HUES64 (cell line): ENCODE measurements around the gene MCTP1.

Source experiments
- H3K27ac ChIP-seq: 2 replicates; pipeline ENCODE4 v1.7.0; 2013; ENCODE audit warnings: low read depth, low read length, inconsistent platforms
- H3K27me3 ChIP-seq: 2 replicates; pipeline ENCODE4 v1.6.1; 2013; ENCODE audit warnings: mild to moderate bottlenecking, low read length; ENCODE audit not compliant: insufficient read depth
- H3K36me3 ChIP-seq: 2 replicates; pipeline ENCODE4 v1.6.1; 2013; ENCODE audit warnings: mild to moderate bottlenecking, low read length; ENCODE audit not compliant: insufficient read depth
- H3K4me1 ChIP-seq: 2 replicates; pipeline ENCODE4 v1.6.1; 2013; ENCODE audit warnings: mild to moderate bottlenecking, low read length, moderate library complexity; ENCODE audit not compliant: insufficient read depth
- H3K4me3 ChIP-seq: 2 replicates; pipeline ENCODE4 v1.5.1; 2013; ENCODE audit warnings: mild to moderate bottlenecking, low read length, moderate library complexity
- H3K9ac ChIP-seq: 2 replicates; pipeline ENCODE4 v1.6.1; 2013; ENCODE audit warnings: mild to moderate bottlenecking, low read depth, low read length
- H3K9me3 ChIP-seq: 2 replicates; pipeline ENCODE4 v1.6.1; 2013; ENCODE audit warnings: low read depth, low read length; ENCODE audit not compliant: insufficient read depth
- WGBS: fragments of 150-250, 120-280 bp; methylation state at CpG from one replicate; pipeline ENCODE4 v1.1.7; 2013; ENCODE audit warnings: missing lambda C conversion rate; 5-methylcytosine and 5-hydroxymethylcytosine counted together

The MCTP1 gene

DNA sequence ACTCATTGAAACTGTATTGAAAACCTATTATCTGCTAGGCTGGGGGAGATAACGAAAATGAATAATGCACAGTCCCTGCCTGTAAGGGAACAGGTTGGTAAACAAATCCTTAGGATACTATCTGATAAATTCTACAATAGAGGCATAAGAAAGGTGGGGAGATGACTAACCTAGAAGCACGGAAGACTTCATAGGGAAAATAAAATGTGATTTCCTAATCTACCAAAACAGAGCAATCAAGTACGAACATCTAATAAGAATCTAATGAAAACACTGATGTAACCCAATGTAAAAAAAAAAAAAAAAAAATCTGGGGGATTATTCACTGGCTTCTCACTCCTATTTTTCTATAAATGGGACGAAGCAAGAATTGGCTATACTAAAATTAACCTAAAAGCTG lies 542.0 kb downstream of the MCTP1 start:
- H3K9ac ChIP-seq, result no peak overlapping the region
- 71% methylated on average over 1 of the region's 4 CpGs for WGBS
- no peaks in the 10 kb centered on the region for H3K36me3 ChIP-seq

DNA sequence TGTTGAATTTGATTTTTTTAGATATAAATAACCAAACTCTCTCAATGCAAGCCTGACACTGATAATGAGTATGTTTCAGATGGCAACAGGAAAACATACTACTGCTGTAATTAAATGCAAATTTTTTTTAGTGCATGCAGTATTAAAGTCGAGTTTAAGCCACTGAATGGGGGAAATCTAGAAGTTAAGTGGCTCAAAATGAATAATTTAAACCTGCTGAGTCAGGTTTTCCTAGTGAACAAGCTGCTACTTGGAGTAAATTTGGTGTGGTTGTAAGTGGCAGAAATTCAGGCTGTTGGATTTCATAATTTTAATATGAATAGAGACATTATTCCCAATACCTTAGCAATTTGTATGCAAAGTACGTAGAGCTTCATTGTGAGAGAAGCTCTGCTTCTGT lies 544.6 kb downstream of the MCTP1 start:
- H3K27me3 ChIP-seq, result no peaks in the 10 kb centered on the region
- WGBS, result 71% methylated on average over 2 of the region's 2 CpGs
- H3K9me3 ChIP-seq, result no peaks in the 10 kb centered on the region
- H3K9ac ChIP-seq, result no peak overlapping the region
- no peaks in the 10 kb centered on the region for H3K36me3 ChIP-seq
- H3K27ac ChIP-seq, result peak overlapping the region; percentile 32; the same call in 1 of the 2 replicates
- H3K4me1 ChIP-seq, result peaks cover 11% of the 10 kb centered on the region
- no peak overlapping the region for H3K4me3 ChIP-seq

More for the DNA sequence above, 542.0 kb downstream of the MCTP1 start:
- Histone ChIP-seq H3K4me3 (no peak overlapping the region), H3K27me3 (no peaks in the 10 kb centered on the region), H3K27ac (no peak overlapping the region), H3K4me1 (peaks cover 11% of the 10 kb centered on the region), H3K9me3 (no peaks in the 10 kb centered on the region)

GRCh38 chr5:94736498-94736897 lies 548.4 kb downstream of the MCTP1 start:
- Histone ChIP-seq H3K9me3 (no peaks in the 10 kb centered on the region), H3K4me3 (no peak overlapping the region), H3K27ac (no peak overlapping the region), H3K4me1 (peaks cover 8% of the 10 kb centered on the region), H3K36me3 (no peaks in the 10 kb centered on the region), H3K9ac (no peak overlapping the region), H3K27me3 (no peaks in the 10 kb centered on the region)
- WGBS, result 100% methylated on average over 1 of the region's 1 CpG

GRCh38 chr5:94731471-94731870 lies 553.4 kb downstream of the MCTP1 start:
- Histone ChIP-seq H3K9ac (no peak overlapping the region), H3K27me3 (no peaks in the 10 kb centered on the region)
- 78% methylated on average over 1 of the region's 1 CpG for WGBS

GRCh38 chr5:94725142-94725541 lies 559.8 kb downstream of the MCTP1 start:
- H3K4me1 ChIP-seq, result no peaks in the 10 kb centered on the region
- WGBS, result 100% methylated on average over 1 of the region's 1 CpG
- H3K27me3 ChIP-seq, result no peaks in the 10 kb centered on the region
- H3K9ac ChIP-seq, result peak overlapping the region; percentile 12; the same call in 1 of the 2 replicates
- H3K27ac ChIP-seq, result no peak overlapping the region; the same call in 1 of the 2 replicates
- H3K36me3 ChIP-seq, result no peaks in the 10 kb centered on the region
- no peak overlapping the region for H3K4me3 ChIP-seq
- no peaks in the 10 kb centered on the region for H3K9me3 ChIP-seq

More at GRCh38 chr5:94731471-94731870, 553.4 kb downstream of the MCTP1 start:
- no peaks in the 10 kb centered on the region for H3K36me3 ChIP-seq
- no peak overlapping the region for H3K4me3 ChIP-seq
- H3K4me1 ChIP-seq, result no peaks in the 10 kb centered on the region
- H3K9me3 ChIP-seq, result no peaks in the 10 kb centered on the region
- no peak overlapping the region for H3K27ac ChIP-seq

DNA sequence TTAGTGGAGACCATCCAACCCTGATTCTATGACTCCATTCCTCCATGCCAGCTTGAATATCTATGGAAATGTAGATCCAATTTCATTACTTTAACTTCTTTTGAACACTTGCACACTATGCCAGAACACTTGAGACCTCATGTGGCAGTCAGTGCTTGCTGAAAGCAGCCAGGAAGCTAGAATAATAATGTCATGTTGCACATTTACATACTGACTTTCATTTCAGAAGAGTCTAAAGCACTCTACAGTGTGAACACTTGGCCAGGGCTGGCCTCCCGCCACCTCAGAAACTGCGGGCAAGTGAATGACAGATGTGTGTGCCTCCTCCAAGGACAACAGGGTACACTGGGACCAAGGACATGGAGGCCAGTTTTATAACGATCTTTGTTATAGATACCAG lies 569.1 kb downstream of the MCTP1 start:
- Histone ChIP-seq H3K27me3 (no peaks in the 10 kb centered on the region), H3K4me1 (no peaks in the 10 kb centered on the region), H3K36me3 (peaks cover 27% of the 10 kb centered on the region), H3K27ac (no peak overlapping the region), H3K4me3 (no peak overlapping the region), H3K9me3 (no peaks in the 10 kb centered on the region), H3K9ac (no peak overlapping the region)
- 90% methylated on average over 3 of the region's 3 CpGs for WGBS

DNA sequence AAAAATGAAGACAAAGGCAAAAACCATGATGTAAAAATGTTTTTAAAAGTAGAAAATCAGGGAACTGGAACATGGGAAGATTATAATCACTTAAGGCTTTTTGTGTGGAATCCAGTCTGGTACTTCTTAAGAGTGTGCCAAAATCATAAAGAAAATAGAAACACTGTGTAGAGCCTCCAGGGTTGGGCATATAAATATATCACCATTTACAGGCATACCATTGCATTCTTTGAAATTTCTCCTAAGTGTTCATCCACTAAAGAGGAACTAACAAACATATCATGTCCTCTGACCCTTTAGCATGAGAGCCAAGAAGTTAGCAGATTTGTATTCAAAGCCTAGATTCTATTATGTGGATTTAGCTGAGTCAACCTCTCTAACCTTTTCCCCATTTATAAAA lies 573.1 kb downstream of the MCTP1 start:
- Histone ChIP-seq H3K4me3 (no peak overlapping the region), H3K9me3 (no peaks in the 10 kb centered on the region), H3K27ac (no peak overlapping the region), H3K36me3 (peaks cover 51% of the 10 kb centered on the region), H3K9ac (no peak overlapping the region), H3K27me3 (no peaks in the 10 kb centered on the region), H3K4me1 (peaks cover 4% of the 10 kb centered on the region; the same call in 1 of the 2 replicates)

- H3K9me3 ChIP-seq, result no peaks in the 10 kb centered on the region
- no CpG with 5 or more reads among the region's 1 CpG for WGBS
- H3K36me3 ChIP-seq, result peaks cover 47% of the 10 kb centered on the region
- H3K9ac ChIP-seq, result no peak overlapping the region
- H3K4me3 ChIP-seq, result no peak overlapping the region
- peaks cover 4% of the 10 kb centered on the region; the same call in 1 of the 2 replicates for H3K4me1 ChIP-seq
- no peaks in the 10 kb centered on the region for H3K27me3 ChIP-seq
- H3K27ac ChIP-seq, result no peak overlapping the region
Observed at GRCh38 chr5:94709277-94709676, 575.6 kb downstream of the MCTP1 start.

DNA sequence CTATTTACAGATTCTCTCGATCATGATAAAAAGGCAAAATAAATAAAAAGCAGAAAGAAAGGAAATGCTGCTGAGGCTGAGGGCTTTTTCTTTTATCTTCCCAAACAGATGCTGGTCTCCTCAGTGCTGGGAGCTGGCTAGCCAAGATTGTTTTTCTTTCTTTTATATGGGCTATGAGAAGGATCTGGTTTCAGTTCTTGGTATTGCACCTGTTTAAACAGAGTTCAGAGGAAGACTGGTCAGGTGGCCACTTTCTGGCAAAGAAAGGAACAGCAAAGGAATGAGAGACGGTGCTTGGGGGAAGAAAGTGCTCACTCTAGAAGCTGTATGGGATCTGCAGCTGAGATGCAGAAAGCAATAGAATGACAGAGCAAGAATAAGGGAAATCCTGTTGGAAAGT lies 577.5 kb downstream of the MCTP1 start:
- Histone ChIP-seq H3K9ac (no peak overlapping the region), H3K9me3 (no peaks in the 10 kb centered on the region), H3K27me3 (no peaks in the 10 kb centered on the region), H3K27ac (no peak overlapping the region), H3K4me3 (no peak overlapping the region), H3K36me3 (peaks cover 37% of the 10 kb centered on the region), H3K4me1 (peaks cover 4% of the 10 kb centered on the region; the same call in 1 of the 2 replicates)
- WGBS, result 43% methylated on average over 2 of the region's 2 CpGs

DNA sequence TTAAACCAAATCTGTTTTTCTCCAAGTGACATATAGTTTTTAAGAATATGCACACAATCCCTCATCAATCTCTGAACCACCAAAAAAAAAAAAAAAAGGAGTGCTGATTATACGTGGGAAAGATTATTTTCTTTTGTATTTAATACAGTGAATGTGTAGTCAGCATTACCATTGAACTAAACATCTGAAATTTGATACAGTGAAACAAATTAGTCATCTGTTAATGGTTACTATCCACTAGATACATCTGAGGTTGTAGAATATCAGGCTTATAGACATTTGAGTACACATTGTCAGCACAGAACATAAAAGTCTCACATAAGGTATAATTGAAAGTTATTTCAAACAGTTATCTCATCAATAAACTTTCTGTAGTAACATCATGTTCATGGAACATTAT lies 579.5 kb downstream of the MCTP1 start:
- H3K4me3 ChIP-seq, result no peak overlapping the region
- WGBS, result no CpG with 5 or more reads among the region's 1 CpG
- H3K27ac ChIP-seq, result no peak overlapping the region
- H3K27me3 ChIP-seq, result no peaks in the 10 kb centered on the region
- H3K36me3 ChIP-seq, result peaks cover 25% of the 10 kb centered on the region
- H3K4me1 ChIP-seq, result peaks cover 4% of the 10 kb centered on the region; the same call in 1 of the 2 replicates
- no peaks in the 10 kb centered on the region for H3K9me3 ChIP-seq
- no peak overlapping the region for H3K9ac ChIP-seq

GRCh38 chr5:94702729-94703128 lies 582.2 kb downstream of the MCTP1 start:
- Histone ChIP-seq H3K27me3 (no peaks in the 10 kb centered on the region), H3K9ac (no peak overlapping the region), H3K4me1 (peaks cover 4% of the 10 kb centered on the region; the same call in 1 of the 2 replicates), H3K4me3 (no peak overlapping the region), H3K9me3 (no peaks in the 10 kb centered on the region), H3K36me3 (0 out of 2 replicates have a peak, but pooled peaks cover 5% of the 10 kb centered on the region), H3K27ac (no peak overlapping the region)
- WGBS, result no CpG with 5 or more reads among the region's 1 CpG

DNA sequence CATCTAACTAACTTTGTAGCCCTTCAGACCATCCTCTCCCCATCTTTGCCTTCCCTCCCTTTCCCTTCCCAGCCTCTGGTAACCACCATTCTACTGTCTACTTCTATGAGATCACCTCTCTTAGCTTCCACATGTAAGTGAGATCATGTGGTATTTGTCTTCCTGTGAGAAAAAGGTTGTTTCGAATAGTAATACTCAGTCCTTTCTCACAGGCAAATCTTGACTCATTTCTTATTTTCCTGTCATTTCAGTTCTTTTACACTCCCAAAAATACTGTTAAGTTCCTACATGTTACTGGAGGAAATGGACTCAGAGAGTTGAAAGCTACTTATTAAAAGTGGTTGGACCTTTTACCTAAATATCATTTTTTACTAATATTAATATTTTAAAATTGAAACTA lies 584.3 kb downstream of the MCTP1 start:
- Histone ChIP-seq H3K36me3 (peaks cover 16% of the 10 kb centered on the region; the same call in 1 of the 2 replicates), H3K27ac (no peak overlapping the region), H3K4me1 (no peaks in the 10 kb centered on the region), H3K9me3 (no peaks in the 10 kb centered on the region), H3K27me3 (no peaks in the 10 kb centered on the region), H3K4me3 (no peak overlapping the region), H3K9ac (no peak overlapping the region)
- 100% methylated on average over 1 of the region's 1 CpG for WGBS
